Ovary (tissue), 9 donors: ENCODE results near the gene FXYD4. TPM values are rescaled to one million over a fixed set of nuclear protein-coding genes. Genes with fewer than 3 reads are reported as not detected.

Source experiments
- DNase-seq, 5 donors: peaks; one replicate each; pipeline ENCODE4 v3.0.0-alpha.2; 2019 to 2020
- H3K27ac ChIP-seq, 2 donors: fragments of 200-600 bp; one replicate each; pipeline versions ENCODE4 v1.5.1 to v1.8.0; 2019 to 2022
- H3K27me3 ChIP-seq: fragments of 200-600 bp; one replicate; pipeline ENCODE4 v1.8.0; 2022
- H3K36me3 ChIP-seq: fragments of 200-600 bp; sonication (generic); one replicate; pipeline ENCODE4 v1.5.1; 2019
- H3K4me1 ChIP-seq: one replicate; pipeline ENCODE4 v1.8.1; 2013; ENCODE audit warnings: mild to moderate bottlenecking, moderate library complexity; ENCODE audit not compliant: insufficient read depth
- H3K4me3 ChIP-seq: fragments of 200-600 bp; sonication (generic); one replicate; pipeline ENCODE4 v1.5.1; 2017
- H3K9me3 ChIP-seq, 2 donors: fragments of 200-600 bp in 1 of 2; sonication (generic) in 1 of 2; one replicate each; pipeline versions ENCODE4 v1.5.1 to v1.8.1; 2013 to 2019; ENCODE audit warnings: mild to moderate bottlenecking in 1 of 2, moderate library complexity in 1 of 2
- CTCF ChIP-seq, 3 donors: fragments of 450-650 bp in 2 of 3; fragments of 200-600 bp in 1 of 3; IDR thresholded peaks; one replicate each; pipeline versions ENCODE4 v1.5.1 to v1.8.0; 2016 to 2022; ENCODE audit warnings: antibody characterized with exemption in 3 of 3, mild to moderate bottlenecking in 1 of 3
- EP300 ChIP-seq: sonication (generic); formaldehyde crosslinking; IDR thresholded peaks from one replicate; pipeline ENCODE4 v1.6.1; 2017; ENCODE audit warnings: antibody characterized with exemption
- POLR2A ChIP-seq: fragments of 450-650 bp; IDR thresholded peaks from one replicate; pipeline ENCODE4 v1.6.1; 2017; ENCODE audit warnings: antibody characterized with exemption, mild to moderate bottlenecking, moderate library complexity
- WGBS, 3 donors: extraction: QIAGEN DNeasy Blood & Tissue Kit in 1 of 3; methylation state at CpG; one replicate each; pipeline versions ENCODE4 v1.1.5 to v1.1.7; 2013 to 2017; 5-methylcytosine and 5-hydroxymethylcytosine counted together
- intact Hi-C, 4 donors: fragments of 100-400 bp; cut with DNase I; formaldehyde crosslinking; loops; one replicate each; pipeline versions ENCODE4 v1.11.0 to v1.15.1; 2022 to 2023
- polyA plus RNA-seq, 2 donors: library from polyadenylated mRNA; stranded (reverse); fragments of 200-250 nt in 1 of 2; fragments of 350-450 nt in 1 of 2; fragmentation: Illumina TruSeq in 1 of 2; extraction: RNeasy Lipid Tissue Mini Kit (QIAGEN cat#74804) in 1 of 2; gene quantifications; one replicate each; pipeline ENCODE4 v1.2.3, GENCODE V29; 2013 to 2014
- total RNA-seq, 7 donors: library from RNA; depleted of rRNA in 2 of 7; stranded (reverse); fragments of >200 nt in 2 of 7; fragmentation: NEBNext Ultra II Directional in 3 of 7; extraction: Animal tissue kit (Norgen Biotek cat#: 25700) in 3 of 7; gene quantifications; one replicate each; pipeline versions ENCODE4 v1.1.0 to v1.2.4, GENCODE V29; 2016 to 2023
- donor health status: DM: no; HTN: no; CAD: no; lungs with moderate emphysema.
- donor health status: DM: no; HTN: no; CAD: no.
- donor health status: Bipolar disorder and iron deficiency.
- donor health status: DM: yes; HTN: yes; CAD: no.
- donor health status: DM: no; HTN: no; CAD: no.
- donor health status: DM: yes; HTN: yes; CAD: no.

FXYD4 gene
- total and polyA plus RNA-seq, 9 donors: not detected

- Histone ChIP-seq H3K4me1 (no peaks in the 10 kb centered on the region), H3K4me3 (no peak overlapping the region), H3K36me3 (no peaks in the 10 kb centered on the region), H3K9me3 (no peaks in the 10 kb centered on the region), H3K27ac (no peak overlapping the region), H3K27me3 (no peaks in the 10 kb centered on the region)
- TF ChIP-seq POLR2A (no peak), CTCF (IDR thresholded peaks at IDR 0.05) (peak; percentile 26 to 54 (median 48)), EP300 (no peak)
- DNase-seq: peak; percentile 54 to 83 (median 74)
- 56 to 58% (median 56%) methylated on average over 13 of the region's 13 CpGs for WGBS, 3 donors
- intact Hi-C loops: loop anchor here in 1 of 4 donors (10.0 kb wide), 1 partner anchor 54 kb away; no protein-coding TSS in a partner anchor
Measured at GRCh38 chr10:43348511-43349312, 22.7 kb upstream of the FXYD4 start.

- WGBS, 3 donors: 34 to 50% (median 39%) methylated on average over 7 of the region's 7 CpGs
- H3K27ac ChIP-seq: no peak overlapping the region
- H3K4me1 ChIP-seq: no peaks in the 10 kb centered on the region
- intact Hi-C loops: no loop called here
- H3K27me3 ChIP-seq: no peaks in the 10 kb centered on the region
- H3K36me3 ChIP-seq: no peaks in the 10 kb centered on the region
- TF ChIP-seq EP300 (no peak), CTCF (IDR thresholded peaks at IDR 0.05) (no peak), POLR2A (no peak)
- H3K9me3 ChIP-seq: no peaks in the 10 kb centered on the region
- H3K4me3 ChIP-seq: no peak overlapping the region
- no peak for DNase-seq
Measured at GRCh38 chr10:43350156-43350555, 21.3 kb upstream of the FXYD4 start.

GRCh38 chr10:43350686-43351085 is 20.8 kb upstream of the FXYD4 start:
- Histone ChIP-seq H3K36me3 (no peaks in the 10 kb centered on the region), H3K4me3 (no peak overlapping the region), H3K27ac (no peak overlapping the region), H3K9me3 (no peaks in the 10 kb centered on the region), H3K4me1 (no peaks in the 10 kb centered on the region), H3K27me3 (no peaks in the 10 kb centered on the region)
- DNase-seq: no peak
- TF ChIP-seq POLR2A: no peak
- TF ChIP-seq CTCF (IDR thresholded peaks at IDR 0.05): no peak
- no peak for TF ChIP-seq EP300
- WGBS, 3 donors: 18 to 25% (median 20%) methylated on average over 34 of the region's 34 CpGs
- intact Hi-C loops: no loop called here

- no peaks in the 10 kb centered on the region for H3K4me1 ChIP-seq
- no peak overlapping the region for H3K4me3 ChIP-seq
- TF ChIP-seq CTCF (IDR thresholded peaks at IDR 0.05) (no peak), EP300 (no peak), POLR2A (no peak)
- intact Hi-C loops: no loop called here
- 30 to 50% (median 30%) methylated on average over 14 of the region's 14 CpGs for WGBS, 3 donors
- no peak for DNase-seq
- H3K27ac ChIP-seq: no peak overlapping the region
- H3K9me3 ChIP-seq: no peaks in the 10 kb centered on the region
- no peaks in the 10 kb centered on the region for H3K27me3 ChIP-seq
- H3K36me3 ChIP-seq: no peaks in the 10 kb centered on the region
Measured at GRCh38 chr10:43351301-43351700, 20.1 kb upstream of the FXYD4 start.
